Esophagus muscularis mucosa (tissue), 3 donors: Measurements from ENCODE around the gene FUNDC1.

Experiments
- POLR2A ChIP-seq: fragments of 450-650 bp; IDR thresholded peaks from one replicate; pipeline ENCODE4 v1.6.1; 2017; ENCODE audit warnings: antibody characterized with exemption, moderate library complexity, mild to moderate bottlenecking, low read depth
- TF ChIP-seq, protein P1 (sequence below), 3 experiments: fragments of 200-600 bp in 2 of 3; fragments of 450-650 bp in 1 of 3; sonication (generic) in 2 of 3; IDR thresholded peaks; one replicate each; pipeline ENCODE4 v1.5.1; 2017 to 2019; ENCODE audit warnings: antibody characterized with exemption in 3 of 3, mild to moderate bottlenecking in 2 of 3, moderate library complexity in 1 of 3

DNA sequence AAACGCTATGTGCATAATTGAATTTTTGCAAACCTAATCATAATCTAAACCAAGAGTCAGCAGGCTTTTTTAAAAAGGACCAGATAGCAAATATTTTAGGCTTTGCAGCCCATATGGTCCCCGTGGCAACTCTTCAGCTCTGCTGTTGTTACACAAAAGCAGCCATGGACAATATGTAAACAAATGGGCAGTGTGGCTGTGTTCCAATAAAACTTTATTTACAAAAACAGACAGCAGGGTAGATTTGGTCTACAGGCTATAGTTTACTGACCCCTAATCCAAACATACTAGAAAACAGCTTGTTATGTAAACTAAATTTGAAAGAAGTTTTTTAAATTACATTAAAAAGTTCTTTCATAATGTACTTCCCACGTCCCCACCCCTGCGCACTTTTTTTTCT lies 53.1 kb downstream of the FUNDC1 start:
- no peak for TF ChIP-seq POLR2A
- TF ChIP-seq, protein P1, sequence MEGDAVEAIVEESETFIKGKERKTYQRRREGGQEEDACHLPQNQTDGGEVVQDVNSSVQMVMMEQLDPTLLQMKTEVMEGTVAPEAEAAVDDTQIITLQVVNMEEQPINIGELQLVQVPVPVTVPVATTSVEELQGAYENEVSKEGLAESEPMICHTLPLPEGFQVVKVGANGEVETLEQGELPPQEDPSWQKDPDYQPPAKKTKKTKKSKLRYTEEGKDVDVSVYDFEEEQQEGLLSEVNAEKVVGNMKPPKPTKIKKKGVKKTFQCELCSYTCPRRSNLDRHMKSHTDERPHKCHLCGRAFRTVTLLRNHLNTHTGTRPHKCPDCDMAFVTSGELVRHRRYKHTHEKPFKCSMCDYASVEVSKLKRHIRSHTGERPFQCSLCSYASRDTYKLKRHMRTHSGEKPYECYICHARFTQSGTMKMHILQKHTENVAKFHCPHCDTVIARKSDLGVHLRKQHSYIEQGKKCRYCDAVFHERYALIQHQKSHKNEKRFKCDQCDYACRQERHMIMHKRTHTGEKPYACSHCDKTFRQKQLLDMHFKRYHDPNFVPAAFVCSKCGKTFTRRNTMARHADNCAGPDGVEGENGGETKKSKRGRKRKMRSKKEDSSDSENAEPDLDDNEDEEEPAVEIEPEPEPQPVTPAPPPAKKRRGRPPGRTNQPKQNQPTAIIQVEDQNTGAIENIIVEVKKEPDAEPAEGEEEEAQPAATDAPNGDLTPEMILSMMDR (IDR thresholded peaks at IDR 0.05) = no peak
